IMR-90 (cell line): ENCODE data around the gene FLT1. TPM values are rescaled to one million over a fixed set of nuclear protein-coding genes. Genes with fewer than 3 reads are reported as not detected.

Source experiments
- ATAC-seq: fragments of 200-7000 bp; cut with Tn5 transposase; 2 replicates; pipeline ENCODE4 v1.9.1; 2020; ENCODE audit warnings: low read depth, mild to moderate bottlenecking, moderate library complexity
- BruUV-seq: library from RNA; stranded (reverse); fragments of 400-500 nt; replicated peaks from 2 replicates; lab custom pipeline; 2021; lab: Mats Ljungman, UMichigan
- CTCF ChIA-PET: fragments of 300-600 bp; formaldehyde crosslinking; extraction: SDS; loops from one replicate; lab custom pipeline; 2021; ENCODE audit warnings: antibody characterized with exemption; lab: Yijun Ruan, JAX
- POLR2A ChIA-PET: fragments of 300-600 bp; sonication (Branson Sonifier 250); formaldehyde crosslinking; loops from one replicate; lab custom pipeline; 2022; ENCODE audit warnings: antibody characterized with exemption; ENCODE audit not compliant: unreplicated experiment; lab: Charles Lee
- DNase-seq: peaks from one replicate; pipeline ENCODE4 v3.0.0; 2013
- H2AFZ ChIP-seq: replicated peaks from 2 replicates; pipeline ENCODE3; 2013; ENCODE audit warnings: low read length, mild to moderate bottlenecking; ENCODE audit not compliant: poor library complexity
- H2AK5ac ChIP-seq: 2 replicates; pipeline ENCODE4 v1.6.1; 2013; ENCODE audit warnings: low read depth, low read length, inconsistent platforms
- H2AK9ac ChIP-seq: replicated peaks from 2 replicates; pipeline ENCODE3; 2013; ENCODE audit warnings: mild to moderate bottlenecking, low read depth, low read length, moderate library complexity; ENCODE audit not compliant: poor library complexity
- H2BK120ac ChIP-seq: 2 replicates; pipeline ENCODE4 v1.6.1; 2013; ENCODE audit warnings: low read depth, low read length, inconsistent platforms
- H2BK15ac ChIP-seq: 3 replicates; pipeline ENCODE4 v1.6.1; 2013; ENCODE audit warnings: low read depth, low read length, inconsistent platforms
- H2BK20ac ChIP-seq: 2 replicates; pipeline ENCODE4 v1.6.1; 2013; ENCODE audit warnings: low read depth, mild to moderate bottlenecking, inconsistent platforms, low read length, moderate library complexity
- H2BK5ac ChIP-seq: 2 replicates; pipeline ENCODE4 v1.6.1; 2013; ENCODE audit warnings: mild to moderate bottlenecking, low read depth, low read length, inconsistent platforms; ENCODE audit not compliant: poor library complexity, severe bottlenecking
- H3K14ac ChIP-seq: replicated peaks from 2 replicates; pipeline ENCODE4 v1.6.1; 2013; ENCODE audit warnings: low read depth, low read length, inconsistent platforms
- H3K18ac ChIP-seq: 2 replicates; pipeline ENCODE4 v1.6.1; 2013; ENCODE audit warnings: low read depth, low read length, control low read depth
- H3K23ac ChIP-seq: 2 replicates; pipeline ENCODE4 v1.6.1; 2013; ENCODE audit warnings: low read depth, low read length, inconsistent platforms
- H3K27ac ChIP-seq: 2 replicates; pipeline ENCODE4 v1.5.1; 2013; ENCODE audit warnings: mild to moderate bottlenecking, control low read depth, low read length; ENCODE audit not compliant: insufficient read depth
- H3K27me3 ChIP-seq: 2 replicates; pipeline ENCODE4 v1.6.1; 2013; ENCODE audit warnings: low read length; ENCODE audit not compliant: control insufficient read depth, insufficient read depth
- H3K36me3 ChIP-seq: 2 replicates; pipeline ENCODE4 v1.6.1; 2013; ENCODE audit warnings: low read length, mixed read lengths; ENCODE audit not compliant: control insufficient read depth, insufficient read depth
- H3K4ac ChIP-seq: 2 replicates; pipeline ENCODE4 v1.6.1; 2013; ENCODE audit warnings: low read depth, low read length, inconsistent platforms
- H3K4me1 ChIP-seq: 2 replicates; pipeline ENCODE4 v1.6.1; 2013; ENCODE audit warnings: low read length, mixed read lengths; ENCODE audit not compliant: control insufficient read depth, insufficient read depth
- H3K4me2 ChIP-seq: 2 replicates; pipeline ENCODE4 v1.6.1; 2013; ENCODE audit warnings: low read depth, mild to moderate bottlenecking, control low read depth, low read length, moderate library complexity
- H3K4me3 ChIP-seq: 2 replicates; pipeline ENCODE4 v1.5.1; 2013; ENCODE audit warnings: low read depth, mild to moderate bottlenecking, control low read depth, low read length, moderate library complexity; ENCODE audit not compliant: insufficient read depth
- H3K56ac ChIP-seq: 2 replicates; pipeline ENCODE4 v1.6.1; 2013; ENCODE audit warnings: low read length, inconsistent platforms; ENCODE audit not compliant: insufficient read depth; ENCODE audit errors: extremely low read depth
- H3K79me1 ChIP-seq, 2 experiments: 2 replicates each; pipeline ENCODE4 v1.6.1; 2013; ENCODE audit warnings: low read length in 2 of 2, inconsistent platforms in 1 of 2, low read depth in 1 of 2
- H3K9ac ChIP-seq: 2 replicates; pipeline ENCODE4 v1.6.1; 2013; ENCODE audit warnings: low read depth, low read length, control low read depth
- H3K9me1 ChIP-seq: 2 replicates; pipeline ENCODE4 v1.6.1; 2013; ENCODE audit warnings: low read length, inconsistent platforms; ENCODE audit not compliant: insufficient read depth
- H3K9me3 ChIP-seq: 2 replicates; pipeline ENCODE4 v1.6.1; 2013; ENCODE audit warnings: low read length; ENCODE audit not compliant: control insufficient read depth, insufficient read depth
- H4K20me1 ChIP-seq: 2 replicates; pipeline ENCODE4 v1.6.1; 2013; ENCODE audit warnings: low read length, inconsistent platforms; ENCODE audit not compliant: insufficient read depth
- H4K5ac ChIP-seq: 2 replicates; pipeline ENCODE4 v1.6.1; 2013; ENCODE audit warnings: mild to moderate bottlenecking, low read depth, low read length, control low read depth
- H4K8ac ChIP-seq, 2 experiments: 2 replicates each; pipeline ENCODE4 v1.6.1; 2013; ENCODE audit warnings: low read depth in 2 of 2, low read length in 2 of 2, control low read depth in 1 of 2, inconsistent platforms in 1 of 2
- H4K91ac ChIP-seq: 2 replicates; pipeline ENCODE4 v1.6.1; 2013; ENCODE audit warnings: low read depth, low read length, inconsistent platforms; ENCODE audit not compliant: insufficient read depth
- FOS ChIP-seq: fragments of 150-350 bp; IDR thresholded peaks from 2 replicates; pipeline ENCODE4 v1.6.1; 2016; ENCODE audit warnings: low read depth, low read length
- RAD21 ChIP-seq: IDR thresholded peaks from 2 replicates; pipeline ENCODE4 v1.6.1; 2012; ENCODE audit warnings: low read length, improper control_type of control experiment
- RCOR1 ChIP-seq: IDR thresholded peaks from 2 replicates; pipeline ENCODE4 v1.6.1; 2012; ENCODE audit warnings: mild to moderate bottlenecking, low read length, improper control_type of control experiment; ENCODE audit not compliant: insufficient replicate concordance
- WGBS, 2 experiments: methylation state at CpG; one replicate each; pipeline versions ENCODE4 v1.1.5 to v1.1.7; 2013; ENCODE audit warnings: missing lambda C conversion rate in 2 of 2; ENCODE audit not compliant: insufficient read length in 1 of 2; ENCODE audit errors: extremely low coverage in 2 of 2; 5-methylcytosine and 5-hydroxymethylcytosine counted together
- dilution Hi-C: fragments of 300-500 bp; cut with HindIII; formaldehyde crosslinking; loops from one replicate; pipeline ENCODE4 v1.14.3; 2018; ENCODE audit warnings: low sequenced_read_pairs; ENCODE audit not compliant: unreplicated experiment
- in situ Hi-C: fragments of 300-500 bp; cut with MboI; formaldehyde crosslinking; loops from 3 replicates; pipeline ENCODE4 v1.14.3; 2019; ENCODE audit warnings: low sequenced_read_pairs, inconsistent platforms, mixed read lengths
- intact Hi-C: fragments of 100-400 bp; cut with micrococcal nuclease; formaldehyde crosslinking; loops from 2 replicates; pipeline ENCODE4 v1.10.0; 2022
- polyA plus RNA-seq, 3 experiments: library from polyadenylated mRNA; depleted of rRNA; stranded (reverse); fragments of >200 nt; gene quantifications; 2 replicates each; pipeline ENCODE4 v1.2.3, GENCODE V29; 2012; ENCODE audit warnings: low replicate concordance in 1 of 3
- total RNA-seq: library from RNA; depleted of rRNA; stranded (reverse); fragments of >200 nt; gene quantifications from 2 replicates; pipeline ENCODE4 v1.2.3, GENCODE V29; 2012
- TF ChIP-seq, protein P1 (sequence below): conservative IDR thresholded peaks from 2 replicates; pipeline ENCODE4 v1.5.1; 2012; ENCODE audit warnings: mild to moderate bottlenecking, low read depth, low read length, improper control_type of control experiment

FLT1 gene
- total and polyA plus RNA-seq, 2 of the 4 experiments (the other 2 are of a cell fraction), result 4.5 to 10.4 TPM

DNA sequence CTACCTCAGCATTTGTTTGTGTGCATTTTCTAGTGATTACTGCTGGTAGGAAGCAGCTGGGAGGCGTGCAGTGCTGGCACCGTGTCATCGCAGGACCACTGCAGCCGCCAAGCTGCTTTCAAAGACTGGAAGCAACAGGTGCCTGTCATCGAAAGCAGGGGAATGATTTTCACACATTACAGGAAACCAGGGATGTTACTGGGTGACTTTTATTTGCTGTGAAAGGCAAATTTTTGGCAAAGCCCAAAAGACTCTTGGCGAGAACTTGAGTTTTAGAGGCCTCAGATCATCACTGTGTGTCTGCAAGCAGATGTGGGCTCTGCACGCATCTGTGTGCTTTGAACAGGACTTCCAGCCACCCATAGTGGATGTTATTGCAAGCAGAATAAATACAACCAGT, 176.4 kb downstream of the FLT1 start:
- Histone ChIP-seq H3K27me3 (peaks cover 5% of the 10 kb centered on the region; the same call in 1 of the 2 replicates), H4K5ac (no peak overlapping the region), H3K79me1 (no peaks in the 10 kb centered on the region), H2BK20ac (no peak overlapping the region), H3K56ac (no peak overlapping the region), H2BK120ac (no peak overlapping the region), H3K18ac (no peak overlapping the region), H2AK5ac (no peak overlapping the region), H3K14ac (no peak overlapping the region), H3K9me3 (no peaks in the 10 kb centered on the region), H3K4me1 (peaks cover 2% of the 10 kb centered on the region; the same call in 1 of the 2 replicates), H3K4me3 (no peak overlapping the region), H4K20me1 (peaks cover 5% of the 10 kb centered on the region; the same call in 1 of the 2 replicates), H3K23ac (no peak overlapping the region), H2AK9ac (no peak overlapping the region), H3K9ac (no peak overlapping the region), H3K9me1 (no peaks in the 10 kb centered on the region; the same call in 1 of the 2 replicates), H3K36me3 (no peaks in the 10 kb centered on the region), H3K4me2 (no peak overlapping the region), H2BK5ac (no peak overlapping the region), H2BK15ac (no peak overlapping the region), H4K8ac (no peak overlapping the region), H4K91ac (no peak overlapping the region), H3K27ac (no peak overlapping the region), H3K4ac (no peak overlapping the region), H2AFZ (no peak overlapping the region)
- dilution Hi-C loops (no loop called here), in situ Hi-C loops (no loop called here), intact Hi-C loops (no loop called here)
- WGBS, 2 experiments, result 69% methylated on average over 2 of the region's 7 CpGs; no CpG with 5 or more reads in 1 of the 2 experiments
- TF ChIP-seq, protein P1, sequence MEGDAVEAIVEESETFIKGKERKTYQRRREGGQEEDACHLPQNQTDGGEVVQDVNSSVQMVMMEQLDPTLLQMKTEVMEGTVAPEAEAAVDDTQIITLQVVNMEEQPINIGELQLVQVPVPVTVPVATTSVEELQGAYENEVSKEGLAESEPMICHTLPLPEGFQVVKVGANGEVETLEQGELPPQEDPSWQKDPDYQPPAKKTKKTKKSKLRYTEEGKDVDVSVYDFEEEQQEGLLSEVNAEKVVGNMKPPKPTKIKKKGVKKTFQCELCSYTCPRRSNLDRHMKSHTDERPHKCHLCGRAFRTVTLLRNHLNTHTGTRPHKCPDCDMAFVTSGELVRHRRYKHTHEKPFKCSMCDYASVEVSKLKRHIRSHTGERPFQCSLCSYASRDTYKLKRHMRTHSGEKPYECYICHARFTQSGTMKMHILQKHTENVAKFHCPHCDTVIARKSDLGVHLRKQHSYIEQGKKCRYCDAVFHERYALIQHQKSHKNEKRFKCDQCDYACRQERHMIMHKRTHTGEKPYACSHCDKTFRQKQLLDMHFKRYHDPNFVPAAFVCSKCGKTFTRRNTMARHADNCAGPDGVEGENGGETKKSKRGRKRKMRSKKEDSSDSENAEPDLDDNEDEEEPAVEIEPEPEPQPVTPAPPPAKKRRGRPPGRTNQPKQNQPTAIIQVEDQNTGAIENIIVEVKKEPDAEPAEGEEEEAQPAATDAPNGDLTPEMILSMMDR, result no peak
- TF ChIP-seq RAD21 (no peak), RCOR1 (no peak), FOS (no peak)
- ATAC-seq (no peak), DNase-seq (no peak)
- ChIA-PET CTCF (no interaction called here), POLR2A (no interaction called here)
- no TSS peak for BruUV-seq
